ENCODE results near the gene NTMT1. TPM values are rescaled to one million over a fixed set of nuclear protein-coding genes. Genes with fewer than 3 reads are reported as not detected.

The NTMT1 gene
- total RNA-seq, 1 experiment from 2014 or later, result 84.8 TPM

DNA sequence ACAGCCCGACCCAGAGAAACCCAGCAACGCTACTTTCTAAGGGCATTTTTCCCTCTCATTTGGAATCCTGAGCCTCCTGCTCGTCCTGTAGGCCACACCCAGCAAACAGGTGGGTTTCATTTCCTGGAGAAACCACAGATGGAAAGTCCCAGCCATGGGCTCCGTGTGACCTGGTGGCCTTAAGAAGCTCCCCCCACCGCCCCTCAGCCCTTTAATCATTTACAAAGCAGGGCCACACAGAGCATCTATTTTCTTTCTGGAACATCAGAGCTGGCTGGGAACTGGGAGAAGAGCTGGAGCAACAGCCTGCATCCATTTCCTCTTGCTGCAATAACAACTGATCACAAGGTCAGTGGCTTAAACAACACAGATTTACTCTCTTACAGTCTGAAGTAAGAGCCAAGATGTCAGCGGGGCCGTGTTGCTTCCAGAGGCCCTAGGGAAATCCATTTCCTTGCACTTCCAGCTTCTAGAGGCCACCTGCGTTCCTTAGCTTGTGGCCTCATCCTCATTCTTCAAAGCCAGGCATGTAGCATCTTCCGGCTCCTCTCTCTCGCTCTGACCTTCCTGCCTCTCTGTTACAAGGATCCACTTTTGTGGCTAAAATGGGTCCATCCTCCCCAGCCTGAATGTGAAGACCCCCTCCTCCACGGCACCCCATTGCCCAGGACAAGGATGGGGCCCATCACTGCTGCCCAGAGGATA, 45.6 kb upstream of the NTMT1 start:
- Histone ChIP-seq H3K27ac (ENCODE audit: low read depth, low read length) (no peak overlapping the region), H3K79me2 (ENCODE audit: insufficient read depth, low read length) (no peaks in the 10 kb centered on the region), H3K4me1 (ENCODE audit: control insufficient read depth in 1 of 2, insufficient read depth in 2 of 2, low read length in 2 of 2) (peaks cover 10 to 33% of the 10 kb centered on the region in 2 experiments; a peak in 3 of 4 replicates), H3K9me3 (ENCODE audit: control insufficient read depth in 1 of 2, insufficient read depth in 1 of 2, low read depth in 1 of 2, low read length in 2 of 2) (no peaks in the 10 kb centered on the region), H3K4me2 (ENCODE audit: low read length) (no peak overlapping the region), H3K36me3 (ENCODE audit: control insufficient read depth in 1 of 2, insufficient read depth in 2 of 2, low read length in 2 of 2) (no peaks in the 10 kb centered on the region), H3K27me3 (ENCODE audit: insufficient read depth, low read length) (no peaks in the 10 kb centered on the region), H3K9me2 (ENCODE audit: insufficient read depth) (no peaks in the 10 kb centered on the region), H4K20me1 (ENCODE audit: insufficient read depth) (no peaks in the 10 kb centered on the region), H2AFZ (ENCODE audit: low read depth, low read length, poor library complexity, severe bottlenecking) (no peak overlapping the region), H3K9ac (ENCODE audit: low read length) (no peak overlapping the region), H3K4me3 (replicated peaks in 1 of 2; ENCODE audit: low read depth in 1 of 2, low read length in 2 of 2) (no peak overlapping the region)
- RAD21 ChIA-PET (ENCODE audit: low non-redundant PET in 1 of 2, low total read pairs in 2 of 2, uncharacterized antibody in 2 of 2, unreplicated experiment in 2 of 2), result no interaction called here
- intact Hi-C loops (cut with micrococcal nuclease), result no loop called here
- BruUV-seq (replicated peaks), result no TSS peak
- TF ChIP-seq, protein P1, sequence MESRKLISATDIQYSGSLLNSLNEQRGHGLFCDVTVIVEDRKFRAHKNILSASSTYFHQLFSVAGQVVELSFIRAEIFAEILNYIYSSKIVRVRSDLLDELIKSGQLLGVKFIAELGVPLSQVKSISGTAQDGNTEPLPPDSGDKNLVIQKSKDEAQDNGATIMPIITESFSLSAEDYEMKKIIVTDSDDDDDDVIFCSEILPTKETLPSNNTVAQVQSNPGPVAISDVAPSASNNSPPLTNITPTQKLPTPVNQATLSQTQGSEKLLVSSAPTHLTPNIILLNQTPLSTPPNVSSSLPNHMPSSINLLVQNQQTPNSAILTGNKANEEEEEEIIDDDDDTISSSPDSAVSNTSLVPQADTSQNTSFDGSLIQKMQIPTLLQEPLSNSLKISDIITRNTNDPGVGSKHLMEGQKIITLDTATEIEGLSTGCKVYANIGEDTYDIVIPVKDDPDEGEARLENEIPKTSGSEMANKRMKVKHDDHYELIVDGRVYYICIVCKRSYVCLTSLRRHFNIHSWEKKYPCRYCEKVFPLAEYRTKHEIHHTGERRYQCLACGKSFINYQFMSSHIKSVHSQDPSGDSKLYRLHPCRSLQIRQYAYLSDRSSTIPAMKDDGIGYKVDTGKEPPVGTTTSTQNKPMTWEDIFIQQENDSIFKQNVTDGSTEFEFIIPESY (IDR thresholded peaks at IDR 0.05; ENCODE audit: extremely low read depth, insufficient replicate concordance, low read length), result no peak
- TF ChIP-seq, protein P2, sequence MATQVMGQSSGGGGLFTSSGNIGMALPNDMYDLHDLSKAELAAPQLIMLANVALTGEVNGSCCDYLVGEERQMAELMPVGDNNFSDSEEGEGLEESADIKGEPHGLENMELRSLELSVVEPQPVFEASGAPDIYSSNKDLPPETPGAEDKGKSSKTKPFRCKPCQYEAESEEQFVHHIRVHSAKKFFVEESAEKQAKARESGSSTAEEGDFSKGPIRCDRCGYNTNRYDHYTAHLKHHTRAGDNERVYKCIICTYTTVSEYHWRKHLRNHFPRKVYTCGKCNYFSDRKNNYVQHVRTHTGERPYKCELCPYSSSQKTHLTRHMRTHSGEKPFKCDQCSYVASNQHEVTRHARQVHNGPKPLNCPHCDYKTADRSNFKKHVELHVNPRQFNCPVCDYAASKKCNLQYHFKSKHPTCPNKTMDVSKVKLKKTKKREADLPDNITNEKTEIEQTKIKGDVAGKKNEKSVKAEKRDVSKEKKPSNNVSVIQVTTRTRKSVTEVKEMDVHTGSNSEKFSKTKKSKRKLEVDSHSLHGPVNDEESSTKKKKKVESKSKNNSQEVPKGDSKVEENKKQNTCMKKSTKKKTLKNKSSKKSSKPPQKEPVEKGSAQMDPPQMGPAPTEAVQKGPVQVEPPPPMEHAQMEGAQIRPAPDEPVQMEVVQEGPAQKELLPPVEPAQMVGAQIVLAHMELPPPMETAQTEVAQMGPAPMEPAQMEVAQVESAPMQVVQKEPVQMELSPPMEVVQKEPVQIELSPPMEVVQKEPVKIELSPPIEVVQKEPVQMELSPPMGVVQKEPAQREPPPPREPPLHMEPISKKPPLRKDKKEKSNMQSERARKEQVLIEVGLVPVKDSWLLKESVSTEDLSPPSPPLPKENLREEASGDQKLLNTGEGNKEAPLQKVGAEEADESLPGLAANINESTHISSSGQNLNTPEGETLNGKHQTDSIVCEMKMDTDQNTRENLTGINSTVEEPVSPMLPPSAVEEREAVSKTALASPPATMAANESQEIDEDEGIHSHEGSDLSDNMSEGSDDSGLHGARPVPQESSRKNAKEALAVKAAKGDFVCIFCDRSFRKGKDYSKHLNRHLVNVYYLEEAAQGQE (IDR thresholded peaks at IDR 0.05; ENCODE audit: low read depth), result no peak
- TF ChIP-seq, protein P3, sequence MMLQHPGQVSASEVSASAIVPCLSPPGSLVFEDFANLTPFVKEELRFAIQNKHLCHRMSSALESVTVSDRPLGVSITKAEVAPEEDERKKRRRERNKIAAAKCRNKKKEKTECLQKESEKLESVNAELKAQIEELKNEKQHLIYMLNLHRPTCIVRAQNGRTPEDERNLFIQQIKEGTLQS (IDR thresholded peaks at IDR 0.05), result no peak
- TF ChIP-seq TCF7L2 (IDR thresholded peaks at IDR 0.05; ENCODE audit: borderline replicate concordance, extremely low read depth, insufficient read depth, insufficient read length), result no peak
- no peak for TF ChIP-seq SIN3A (IDR thresholded peaks at IDR 0.05; ENCODE audit: low read depth)
- TF ChIP-seq JUND (IDR thresholded peaks at IDR 0.05), result no peak
- no peak for TF ChIP-seq FOSL1 (IDR thresholded peaks at IDR 0.05; ENCODE audit: low read depth)
- no peak for TF ChIP-seq EZH2phosphoT487 (IDR thresholded peaks at IDR 0.05; ENCODE audit: borderline replicate concordance)
- TF ChIP-seq, protein P4, sequence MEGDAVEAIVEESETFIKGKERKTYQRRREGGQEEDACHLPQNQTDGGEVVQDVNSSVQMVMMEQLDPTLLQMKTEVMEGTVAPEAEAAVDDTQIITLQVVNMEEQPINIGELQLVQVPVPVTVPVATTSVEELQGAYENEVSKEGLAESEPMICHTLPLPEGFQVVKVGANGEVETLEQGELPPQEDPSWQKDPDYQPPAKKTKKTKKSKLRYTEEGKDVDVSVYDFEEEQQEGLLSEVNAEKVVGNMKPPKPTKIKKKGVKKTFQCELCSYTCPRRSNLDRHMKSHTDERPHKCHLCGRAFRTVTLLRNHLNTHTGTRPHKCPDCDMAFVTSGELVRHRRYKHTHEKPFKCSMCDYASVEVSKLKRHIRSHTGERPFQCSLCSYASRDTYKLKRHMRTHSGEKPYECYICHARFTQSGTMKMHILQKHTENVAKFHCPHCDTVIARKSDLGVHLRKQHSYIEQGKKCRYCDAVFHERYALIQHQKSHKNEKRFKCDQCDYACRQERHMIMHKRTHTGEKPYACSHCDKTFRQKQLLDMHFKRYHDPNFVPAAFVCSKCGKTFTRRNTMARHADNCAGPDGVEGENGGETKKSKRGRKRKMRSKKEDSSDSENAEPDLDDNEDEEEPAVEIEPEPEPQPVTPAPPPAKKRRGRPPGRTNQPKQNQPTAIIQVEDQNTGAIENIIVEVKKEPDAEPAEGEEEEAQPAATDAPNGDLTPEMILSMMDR (IDR thresholded peaks at IDR 0.05 in 2 of 3, conservative IDR thresholded peaks at IDR 0.05 in 1 of 3; ENCODE audit: borderline replicate concordance in 1 of 3, insufficient read depth in 1 of 3, low read depth in 2 of 3, low read length in 2 of 3), result no peak
- TF ChIP-seq EZH2 (IDR thresholded peaks at IDR 0.05), result no peak
- no peak for TF ChIP-seq CBX3 (IDR thresholded peaks at IDR 0.05; ENCODE audit: low read depth)
- TF ChIP-seq, protein P5, sequence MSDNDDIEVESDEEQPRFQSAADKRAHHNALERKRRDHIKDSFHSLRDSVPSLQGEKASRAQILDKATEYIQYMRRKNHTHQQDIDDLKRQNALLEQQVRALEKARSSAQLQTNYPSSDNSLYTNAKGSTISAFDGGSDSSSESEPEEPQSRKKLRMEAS (IDR thresholded peaks at IDR 0.05), result no peak
- no peak for TF ChIP-seq ELF1 (IDR thresholded peaks at IDR 0.05; ENCODE audit: borderline replicate concordance, low read depth)
- no peak for TF ChIP-seq POLR2A (IDR thresholded peaks at IDR 0.05; ENCODE audit: borderline replicate concordance, extremely low read depth, insufficient read depth, insufficient read length)
- TF ChIP-seq SRF (IDR thresholded peaks at IDR 0.05; ENCODE audit: low read depth), result no peak
- TF ChIP-seq CEBPB (IDR thresholded peaks at IDR 0.05; ENCODE audit: low read depth), result no peak
- no peak for TF ChIP-seq RAD21 (IDR thresholded peaks at IDR 0.05; ENCODE audit: low read depth)
- ATAC-seq, result no peak
- no peak for DNase-seq (ENCODE audit: low read depth, low spot score)
- POLR2A ChIA-PET, result no interaction called here
- CTCF ChIA-PET, result no interaction called here

All from HCT116 (cell line).